Measurements from ENCODE around the gene CCDC51.

The CCDC51 gene

GRCh38 chr3:48423241-48423882, 16.6 kb downstream of the CCDC51 start:
- in situ Hi-C loops (cut with MboI; ENCODE audit: low sequenced_read_pairs), result no loop called here

DNA sequence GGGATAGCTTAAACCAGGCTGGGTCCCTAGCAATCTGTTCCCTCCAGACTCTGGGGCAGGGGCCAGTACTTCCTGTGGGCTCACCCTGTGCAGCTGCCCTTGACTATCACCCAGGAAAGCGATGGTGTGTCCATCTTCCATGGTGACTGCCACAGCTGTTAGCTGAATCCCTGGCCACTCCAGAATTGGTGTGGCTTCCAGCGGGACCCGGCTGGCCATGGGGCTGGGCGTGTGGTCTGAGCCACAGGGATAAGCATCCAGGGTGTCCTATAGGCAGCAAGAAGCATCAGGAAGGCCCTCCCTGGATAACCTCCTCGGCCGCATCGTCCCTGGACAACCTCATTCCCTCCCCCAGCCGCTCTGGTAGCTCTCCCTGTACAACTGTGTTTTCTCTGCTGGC, 17.2 kb downstream of the CCDC51 start:
- in situ Hi-C loops (cut with MboI; ENCODE audit: low sequenced_read_pairs), result no loop called here

GRCh38 chr3:48422272-48422671, 17.6 kb downstream of the CCDC51 start:
- in situ Hi-C loops (cut with MboI; ENCODE audit: low sequenced_read_pairs), result no loop called here

DNA sequence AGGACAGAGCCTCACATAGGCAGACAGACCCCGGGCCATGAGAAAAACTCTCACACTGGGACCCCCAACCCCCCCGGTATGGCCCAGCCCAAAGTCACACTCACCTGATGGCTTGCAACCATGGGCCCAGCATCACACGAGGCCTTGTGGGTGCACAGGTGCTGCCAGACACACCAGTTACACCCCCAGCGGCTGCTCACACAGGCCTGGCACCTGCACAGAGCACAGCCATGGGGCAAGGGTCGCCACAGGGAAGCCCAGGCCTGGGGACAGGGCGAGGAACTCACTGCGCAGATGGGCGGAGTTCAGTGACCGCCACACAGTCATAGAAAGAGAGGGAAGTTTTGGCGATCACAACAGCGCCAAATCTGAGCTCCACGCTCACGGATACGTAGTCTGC, 19.4 kb downstream of the CCDC51 start:
- in situ Hi-C loops (cut with MboI; ENCODE audit: low sequenced_read_pairs), result no loop called here

GRCh38 chr3:48419597-48419996, 20.3 kb downstream of the CCDC51 start:
- in situ Hi-C loops (cut with MboI; ENCODE audit: low sequenced_read_pairs), result no loop called here

DNA sequence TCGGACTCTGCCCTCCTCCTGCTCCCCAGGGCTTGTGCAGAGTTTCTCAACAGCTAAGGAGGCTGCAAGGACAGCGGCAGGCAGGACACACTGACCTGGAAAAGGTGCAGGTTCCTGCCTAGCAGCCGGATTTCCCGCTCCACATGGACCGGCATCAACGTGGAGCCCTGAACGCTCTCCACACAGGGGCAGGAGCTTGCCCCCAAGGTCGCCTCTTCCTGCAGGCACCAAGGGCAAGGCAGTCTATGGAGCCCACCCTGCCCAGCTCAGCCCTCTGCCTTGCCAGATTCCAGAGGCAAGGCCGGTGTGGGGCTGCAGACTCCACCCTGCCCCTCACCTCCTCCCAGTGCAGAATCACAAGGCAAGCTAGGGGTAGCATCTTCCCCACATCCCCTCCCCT, 20.8 kb downstream of the CCDC51 start:
- in situ Hi-C loops (cut with MboI; ENCODE audit: low sequenced_read_pairs), result no loop called here

GRCh38 chr3:48418651-48419050, 21.3 kb downstream of the CCDC51 start:
- in situ Hi-C loops (cut with MboI; ENCODE audit: low sequenced_read_pairs), result no loop called here

GRCh38 chr3:48418140-48418539, 21.8 kb downstream of the CCDC51 start:
- in situ Hi-C loops (cut with MboI; ENCODE audit: low sequenced_read_pairs), result no loop called here

- in situ Hi-C loops (cut with MboI; ENCODE audit: low sequenced_read_pairs), result no loop called here
Observed at GRCh38 chr3:48417529-48418108, 22.3 kb downstream of the CCDC51 start.

DNA sequence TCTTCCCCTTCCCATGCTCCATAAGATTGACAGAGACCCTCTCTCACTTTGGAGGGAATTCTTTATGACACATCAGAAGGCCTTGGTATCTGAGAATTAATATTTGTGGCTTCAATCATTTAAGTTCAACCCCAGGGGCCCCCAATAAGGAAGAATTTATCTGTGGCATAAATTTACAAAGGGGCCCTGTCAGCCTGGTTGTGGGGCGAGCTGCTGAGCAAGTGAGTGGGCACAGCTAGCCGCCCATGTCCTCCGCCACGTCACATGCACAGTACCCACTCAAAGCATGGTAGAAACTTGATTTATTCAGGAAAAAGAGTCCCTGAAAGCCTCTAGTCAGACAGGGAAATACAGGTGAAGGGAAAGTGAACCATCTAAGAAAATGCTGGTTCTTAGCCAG, 23.4 kb downstream of the CCDC51 start:
- in situ Hi-C loops (cut with MboI; ENCODE audit: low sequenced_read_pairs), result no loop called here

GRCh38 chr3:48416091-48416505, 23.8 kb downstream of the CCDC51 start:
- in situ Hi-C loops (cut with MboI; ENCODE audit: low sequenced_read_pairs), result no loop called here

GRCh38 chr3:48415251-48415953, 24.5 kb downstream of the CCDC51 start:
- in situ Hi-C loops (cut with MboI; ENCODE audit: low sequenced_read_pairs), result no loop called here

DNA sequence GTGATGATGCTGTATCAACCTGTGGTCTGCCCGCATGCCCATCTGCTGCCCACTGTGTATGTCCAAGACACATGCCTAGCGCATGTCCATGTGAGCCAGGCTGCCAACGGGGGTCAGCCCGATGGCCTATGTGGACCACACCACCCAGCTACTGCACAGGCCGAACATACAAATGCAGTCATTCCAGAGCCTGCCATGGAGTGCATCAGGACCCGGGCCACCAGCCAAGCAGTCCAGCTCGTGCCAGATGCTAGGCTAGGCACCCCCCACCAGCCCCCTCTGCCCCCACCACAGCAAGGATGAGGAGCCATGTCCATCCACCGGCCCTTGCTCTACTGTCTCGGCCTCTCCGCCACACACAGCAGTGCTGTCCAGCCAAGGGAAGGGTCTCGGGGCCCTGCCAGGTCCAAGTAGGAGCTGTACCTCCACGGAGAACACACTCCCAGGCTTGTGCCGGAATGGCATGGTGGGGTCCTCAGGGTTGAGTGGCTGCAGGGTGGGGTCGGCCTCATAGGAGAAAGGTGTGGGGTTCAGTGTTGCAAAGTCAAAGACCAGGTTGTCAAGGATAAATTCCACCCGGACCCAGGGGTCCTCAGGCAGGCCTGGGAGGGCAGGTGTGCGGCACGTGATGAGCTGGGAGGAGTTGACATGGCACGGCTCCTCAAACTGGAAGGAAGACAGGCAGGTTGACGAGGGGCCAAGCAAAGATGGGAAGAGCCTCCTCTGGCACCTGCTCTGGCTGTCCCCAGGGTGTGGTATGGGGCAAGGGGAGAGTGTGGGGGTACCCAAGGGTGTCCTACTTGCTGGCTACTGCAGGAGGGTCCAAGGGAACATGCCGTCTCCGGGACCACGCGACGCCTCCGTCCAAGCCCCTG, 25.3 kb downstream of the CCDC51 start:
- in situ Hi-C loops (cut with MboI; ENCODE audit: low sequenced_read_pairs), result no loop called here

GRCh38 chr3:48413611-48414010, 26.3 kb downstream of the CCDC51 start:
- in situ Hi-C loops (cut with MboI; ENCODE audit: low sequenced_read_pairs), result no loop called here

GRCh38 chr3:48413086-48413485, 26.8 kb downstream of the CCDC51 start:
- in situ Hi-C loops (cut with MboI; ENCODE audit: low sequenced_read_pairs), result no loop called here

GRCh38 chr3:48412375-48413001, 27.4 kb downstream of the CCDC51 start:
- in situ Hi-C loops (cut with MboI; ENCODE audit: low sequenced_read_pairs), result no loop called here

DNA sequence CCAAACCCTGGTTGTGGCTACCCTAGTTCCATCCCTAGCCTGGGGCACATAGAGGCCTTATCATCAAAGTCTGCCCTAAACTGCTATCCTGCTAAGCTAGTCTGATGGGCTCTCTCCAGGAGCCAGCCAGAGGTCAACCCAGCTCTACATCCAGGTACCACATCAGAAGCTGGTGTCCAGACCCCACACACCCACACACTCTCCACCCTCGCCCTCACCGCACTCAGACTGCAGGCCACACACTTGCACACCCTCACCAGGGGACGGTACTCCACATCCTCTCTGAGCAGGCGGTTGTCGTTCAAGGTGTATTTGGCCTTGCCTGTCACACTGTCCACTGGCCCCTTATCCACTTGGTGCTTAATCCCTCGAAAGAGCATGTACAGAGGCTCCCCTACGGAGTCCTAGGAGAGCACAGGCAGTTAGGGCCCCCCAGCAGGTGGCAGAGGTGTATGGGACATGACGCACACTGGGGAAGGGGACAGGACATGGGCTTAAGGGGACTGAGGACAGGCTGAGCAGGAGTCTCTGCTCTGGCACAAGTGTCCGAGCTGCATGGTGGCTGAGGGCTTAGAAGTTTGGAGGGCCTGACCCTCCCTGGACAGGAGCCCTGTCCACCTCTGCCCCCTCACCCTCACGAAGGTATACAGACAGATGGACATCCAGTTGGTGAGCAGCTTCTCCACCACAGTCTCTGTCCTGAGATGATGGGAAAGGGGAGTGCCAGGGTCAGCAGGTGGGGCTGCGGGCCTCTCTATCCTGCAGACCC, 28.1 kb downstream of the CCDC51 start:
- in situ Hi-C loops (cut with MboI; ENCODE audit: low sequenced_read_pairs), result no loop called here

- in situ Hi-C loops (cut with MboI; ENCODE audit: low sequenced_read_pairs), result no loop called here
Observed at GRCh38 chr3:48411041-48411588, 28.8 kb downstream of the CCDC51 start.

GRCh38 chr3:48410205-48411040, 29.5 kb downstream of the CCDC51 start:
- in situ Hi-C loops (cut with MboI; ENCODE audit: low sequenced_read_pairs), result no loop called here
